ENCODE measurements around the gene FAM167B.
"Not testable (repeated sequence)": the region's sequence is repeated elsewhere in the genome, so short reads cannot be mapped to it uniquely, and the experiment has no call there.

The FAM167B gene

GRCh38 chr1:32291708-32292538 is 44.9 kb downstream of the FAM167B start, which contains the start of gene HDAC1:
TSS of gene HDAC1 (plus strand) at chr1:32292083. CDS start at chr1:32292170, 87 bp downstream.
- H3K4me1 ChIP-seq (ENCODE audit: insufficient read depth, low read length), result peaks cover 57% of the 10 kb centered on the region
- peaks cover 52% of the 10 kb centered on the region for H3K79me2 ChIP-seq (ENCODE audit: insufficient read depth, low read length)

GRCh38 chr1:32298211-32298610 is 51.2 kb downstream of the FAM167B start:
- H2AFZ ChIP-seq (ENCODE audit: low read depth, low read length); ATAC-seq (ENCODE audit: insufficient read depth, low read depth); H3K27me3 ChIP-seq (ENCODE audit: insufficient read depth, low read length, poor library complexity); DNase-seq; H3K9me3 ChIP-seq (ENCODE audit: insufficient read depth, low read length, severe bottlenecking); H3K4me3 ChIP-seq (ENCODE audit: low read depth in 1 of 2, low read length in 2 of 2); H3K4me2 ChIP-seq (ENCODE audit: insufficient read depth, low read length); H3K9ac ChIP-seq (ENCODE audit: low read depth, low read length); H3K27ac ChIP-seq (ENCODE audit: low read length): not testable (repeated sequence)
- H3K36me3 ChIP-seq (ENCODE audit: insufficient read depth, low read length), result peaks cover 63% of the 10 kb centered on the region
- peaks cover 39% of the 10 kb centered on the region for H3K4me1 ChIP-seq (ENCODE audit: insufficient read depth, low read length)
- H4K20me1 ChIP-seq (ENCODE audit: insufficient read depth, low read length), result peaks cover 68% of the 10 kb centered on the region
- peaks cover 98% of the 10 kb centered on the region for H3K79me2 ChIP-seq (ENCODE audit: insufficient read depth, low read length)

More at GRCh38 chr1:32291708-32292538, 44.9 kb downstream of the FAM167B start, which contains the start of gene HDAC1:
- Histone ChIP-seq H3K36me3 (ENCODE audit: insufficient read depth, low read length) (peaks cover 26% of the 10 kb centered on the region), H4K20me1 (ENCODE audit: insufficient read depth, low read length) (peaks cover 34% of the 10 kb centered on the region), H3K4me2 (ENCODE audit: insufficient read depth, low read length) (peak within 1 kb of the TSS; percentile 92), H3K27me3 (ENCODE audit: insufficient read depth, low read length, poor library complexity) (no peaks in the 10 kb centered on the region), H2AFZ (ENCODE audit: low read depth, low read length) (peak within 1 kb of the TSS; percentile 81), H3K27ac (ENCODE audit: low read length) (peak within 1 kb of the TSS; percentile 87), H3K9ac (ENCODE audit: low read depth, low read length) (peak within 1 kb of the TSS; percentile 81), H3K9me3 (ENCODE audit: insufficient read depth, low read length, severe bottlenecking) (no peaks in the 10 kb centered on the region), H3K4me3 (ENCODE audit: low read depth in 1 of 2, low read length in 2 of 2) (peak within 1 kb of the TSS; percentile 74 to 86)
- ATAC-seq (ENCODE audit: insufficient read depth, low read depth), result peak; percentile 97
- peak; percentile 99 for DNase-seq
- no peak for TF ChIP-seq EZH2 (IDR thresholded peaks at IDR 0.05; ENCODE audit: borderline replicate concordance, low read depth, low read length, severe bottlenecking)
- TF ChIP-seq, protein P1, sequence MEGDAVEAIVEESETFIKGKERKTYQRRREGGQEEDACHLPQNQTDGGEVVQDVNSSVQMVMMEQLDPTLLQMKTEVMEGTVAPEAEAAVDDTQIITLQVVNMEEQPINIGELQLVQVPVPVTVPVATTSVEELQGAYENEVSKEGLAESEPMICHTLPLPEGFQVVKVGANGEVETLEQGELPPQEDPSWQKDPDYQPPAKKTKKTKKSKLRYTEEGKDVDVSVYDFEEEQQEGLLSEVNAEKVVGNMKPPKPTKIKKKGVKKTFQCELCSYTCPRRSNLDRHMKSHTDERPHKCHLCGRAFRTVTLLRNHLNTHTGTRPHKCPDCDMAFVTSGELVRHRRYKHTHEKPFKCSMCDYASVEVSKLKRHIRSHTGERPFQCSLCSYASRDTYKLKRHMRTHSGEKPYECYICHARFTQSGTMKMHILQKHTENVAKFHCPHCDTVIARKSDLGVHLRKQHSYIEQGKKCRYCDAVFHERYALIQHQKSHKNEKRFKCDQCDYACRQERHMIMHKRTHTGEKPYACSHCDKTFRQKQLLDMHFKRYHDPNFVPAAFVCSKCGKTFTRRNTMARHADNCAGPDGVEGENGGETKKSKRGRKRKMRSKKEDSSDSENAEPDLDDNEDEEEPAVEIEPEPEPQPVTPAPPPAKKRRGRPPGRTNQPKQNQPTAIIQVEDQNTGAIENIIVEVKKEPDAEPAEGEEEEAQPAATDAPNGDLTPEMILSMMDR (IDR thresholded peaks at IDR 0.05; ENCODE audit: borderline replicate concordance, extremely low read depth, low read length, poor library complexity, severe bottlenecking), result no peak

Measured in DND-41 (cell line).